CD4-positive, alpha-beta T cell treated with Interleukin-12 subunit alpha and Interleukin-12 subunit beta, for 1 hour (primary cell): ENCODE results near the gene SNX6.
"Not testable (repeated sequence)": the region's sequence is repeated elsewhere in the genome, so short reads cannot be mapped to it uniquely, and the experiment has no call there.

ENCODE experiments used
- DNase-seq: peaks from one replicate; pipeline ENCODE4 v3.0.0-alpha.2; 2020

The SNX6 gene

GRCh38 chr14:34520304-34520970 is 109.5 kb downstream of the SNX6 start:
- not testable (repeated sequence) for DNase-seq
